HepG2 (cell line): Measurements from ENCODE around the gene FGFR3. TPM values are rescaled to one million over a fixed set of nuclear protein-coding genes. Genes with fewer than 3 reads are reported as not detected.

Experiments used
- CEBPB ChIP-seq: IDR thresholded peaks from 2 replicates; pipeline ENCODE4 v1.6.1; 2011; ENCODE audit warnings: low read depth, low read length, improper control_type of control experiment, borderline replicate concordance
- DR1 ChIP-seq: sonication (generic); formaldehyde crosslinking; IDR thresholded peaks from 2 replicates; pipeline ENCODE4 v1.8.0; 2021; ENCODE audit warnings: mild to moderate bottlenecking, missing genetic modification reagents, inconsistent platforms
- EP300 ChIP-seq, 3 experiments: sonication (generic) in 1 of 3; formaldehyde crosslinking in 1 of 3; IDR thresholded peaks; 2 replicates each; pipeline versions ENCODE4 v1.5.1 to v1.6.1; 2011 to 2020; ENCODE audit warnings: low read depth in 2 of 3, low read length in 2 of 3, borderline replicate concordance in 1 of 3, improper control_type of control experiment in 1 of 3, mild to moderate bottlenecking in 1 of 3, missing genetic modification reagents in 1 of 3, moderate library complexity in 1 of 3
- MED1 ChIP-seq: sonication (generic); formaldehyde crosslinking; IDR thresholded peaks from 2 replicates; pipeline ENCODE4 v1.4.0; 2020; ENCODE audit warnings: missing genetic modification reagents
- PHF8 ChIP-seq: sonication (generic); formaldehyde crosslinking; IDR thresholded peaks from 2 replicates; pipeline ENCODE4 v1.5.0; 2020; ENCODE audit warnings: missing genetic modification reagents
- SRY ChIP-seq: sonication (generic); formaldehyde crosslinking; IDR thresholded peaks from 2 replicates; pipeline ENCODE4 v1.8.0; 2022; ENCODE audit warnings: mild to moderate bottlenecking, missing genetic modification reagents
- TOPORS ChIP-seq: sonication (generic); formaldehyde crosslinking; IDR thresholded peaks from 2 replicates; pipeline ENCODE4 v1.8.0; 2023; ENCODE audit warnings: mild to moderate bottlenecking, missing genetic modification reagents
- ZSCAN29 ChIP-seq: sonication (generic); formaldehyde crosslinking; conservative IDR thresholded peaks from 2 replicates; pipeline ENCODE4 v1.4.0; 2020; ENCODE audit warnings: mild to moderate bottlenecking, missing genetic modification reagents
- polyA plus RNA-seq, 8 experiments: library from polyadenylated mRNA; depleted of rRNA in 3 of 8; stranded (reverse) in 7 of 8; unstranded in 1 of 8; fragments of >200 nt; fragmentation: Illumina TruSeq in 4 of 8; extraction: Trizol in 4 of 8; gene quantifications; 2 replicates each; pipeline versions ENCODE4 v1.2.1 to v1.2.3, GENCODE V29; 2011 to 2016; ENCODE audit warnings: low read depth in 4 of 8, missing spikeins in 1 of 8, mixed read lengths in 1 of 8; ENCODE audit not compliant: insufficient read depth in 1 of 8
- total RNA-seq, 5 experiments: library from RNA; depleted of rRNA; stranded (reverse); fragments of >200 nt; fragmentation: Illumina TruSeq; extraction: Trizol; gene quantifications; 2 replicates each; pipeline ENCODE4 v1.2.3, GENCODE V29; 2016; ENCODE audit warnings: low read depth in 1 of 5
- TF ChIP-seq, protein P1 (sequence below): sonication (generic); formaldehyde crosslinking; IDR thresholded peaks from 2 replicates; pipeline ENCODE4 v1.5.0; 2020; ENCODE audit warnings: missing genetic modification reagents
- TF ChIP-seq, protein P2 (sequence below): sonication (generic); formaldehyde crosslinking; IDR thresholded peaks from 2 replicates; pipeline ENCODE4 v1.5.1; 2020; ENCODE audit warnings: mild to moderate bottlenecking, missing genetic modification reagents, moderate library complexity
- TF ChIP-seq, protein P3 (sequence below): sonication (generic); formaldehyde crosslinking; IDR thresholded peaks from 2 replicates; pipeline ENCODE4 v1.4.0; 2020; ENCODE audit warnings: missing genetic modification reagents, borderline replicate concordance
- TF ChIP-seq, protein P4 (sequence below): sonication (generic); formaldehyde crosslinking; IDR thresholded peaks from 2 replicates; pipeline ENCODE4 v1.4.0; 2020; ENCODE audit warnings: mild to moderate bottlenecking, low read depth, missing genetic modification reagents
- TF ChIP-seq, protein P5 (sequence below): sonication (generic); IDR thresholded peaks from 2 replicates; pipeline ENCODE4 v1.6.1; 2016; ENCODE audit warnings: low read depth, borderline replicate concordance
- TF ChIP-seq, protein P6 (sequence below): sonication (generic); formaldehyde crosslinking; conservative IDR thresholded peaks from 2 replicates; pipeline ENCODE4 v1.8.0; 2022; ENCODE audit warnings: low read depth, missing genetic modification reagents

FGFR3 gene
- total and polyA plus RNA-seq, 2 of the 13 experiments (the other 11 are each of a cell fraction or from before 2014, with no cell fraction given), result 103 to 109 TPM

DNA sequence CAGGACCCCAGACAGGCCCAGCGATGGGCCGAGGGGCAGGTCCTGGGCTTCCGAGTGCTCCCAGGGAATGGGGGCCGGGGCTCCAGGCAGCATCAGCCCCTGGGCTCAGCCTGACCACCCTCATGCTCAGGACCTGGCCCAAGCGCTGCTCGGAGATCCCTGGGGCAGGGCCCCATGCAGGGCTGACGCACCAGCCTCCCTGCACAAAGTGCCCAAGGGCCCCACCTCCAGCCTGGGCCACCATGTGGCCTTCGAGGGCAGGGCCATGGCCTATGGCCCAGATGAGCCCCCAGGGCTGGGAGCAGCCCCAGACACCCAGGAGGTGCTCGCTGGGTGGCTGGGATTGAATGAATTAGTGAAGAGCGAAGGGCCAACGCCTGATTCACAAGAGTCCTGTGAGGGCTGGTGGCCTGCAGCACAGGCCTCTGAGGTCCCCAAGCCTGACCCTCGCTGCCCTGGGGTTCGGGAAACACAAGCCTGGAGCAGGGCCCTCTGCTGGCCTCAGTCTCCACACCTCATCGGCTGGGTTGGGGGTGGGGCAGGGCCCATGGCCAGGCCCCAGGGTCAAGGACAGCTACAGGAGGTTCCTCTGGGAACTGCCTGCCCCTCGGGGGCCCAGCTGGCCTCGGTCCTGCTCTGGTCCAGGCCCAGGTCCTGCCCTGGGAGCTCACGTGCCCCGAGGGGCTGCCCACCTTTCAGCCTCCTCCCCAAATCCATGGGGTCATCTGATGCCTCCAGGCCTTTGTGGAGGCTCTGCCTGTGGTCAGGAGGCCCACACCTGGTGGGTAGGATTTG, 13.3 kb upstream of the FGFR3 start (continued):
- TF ChIP-seq, protein P1, sequence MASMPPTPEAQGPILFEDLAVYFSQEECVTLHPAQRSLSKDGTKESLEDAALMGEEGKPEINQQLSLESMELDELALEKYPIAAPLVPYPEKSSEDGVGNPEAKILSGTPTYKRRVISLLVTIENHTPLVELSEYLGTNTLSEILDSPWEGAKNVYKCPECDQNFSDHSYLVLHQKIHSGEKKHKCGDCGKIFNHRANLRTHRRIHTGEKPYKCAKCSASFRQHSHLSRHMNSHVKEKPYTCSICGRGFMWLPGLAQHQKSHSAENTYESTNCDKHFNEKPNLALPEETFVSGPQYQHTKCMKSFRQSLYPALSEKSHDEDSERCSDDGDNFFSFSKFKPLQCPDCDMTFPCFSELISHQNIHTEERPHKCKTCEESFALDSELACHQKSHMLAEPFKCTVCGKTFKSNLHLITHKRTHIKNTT (CRISPR knock-in tag), result no peak
- TF ChIP-seq DR1 (CRISPR knock-in tag) (peak; percentile 25; the same call in 1 of the 2 replicates), MED1 (CRISPR knock-in tag) (peak; percentile 94), PHF8 (CRISPR knock-in tag) (peak; percentile 68), SRY (CRISPR knock-in tag) (0 out of 2 replicates have a peak, but pooled peaks have one; percentile 33), ZSCAN29 (peak; percentile 75; the same call in 1 of the 2 replicates), CEBPB (no peak), EP300 (IDR thresholded peaks at IDR 0.05; ENCODE audit: low read depth in 2 of 2, low read length in 2 of 2) (peak in 1 of 2 experiments; percentile 77; a peak in 2 of 4 replicates), EP300 (CRISPR knock-in tag; IDR thresholded peaks at IDR 0.05; ENCODE audit: borderline replicate concordance) (peak; percentile 68; the same call in 1 of the 2 replicates), TOPORS (peak; percentile 80; the same call in 1 of the 2 replicates)
- TF ChIP-seq, protein P2, sequence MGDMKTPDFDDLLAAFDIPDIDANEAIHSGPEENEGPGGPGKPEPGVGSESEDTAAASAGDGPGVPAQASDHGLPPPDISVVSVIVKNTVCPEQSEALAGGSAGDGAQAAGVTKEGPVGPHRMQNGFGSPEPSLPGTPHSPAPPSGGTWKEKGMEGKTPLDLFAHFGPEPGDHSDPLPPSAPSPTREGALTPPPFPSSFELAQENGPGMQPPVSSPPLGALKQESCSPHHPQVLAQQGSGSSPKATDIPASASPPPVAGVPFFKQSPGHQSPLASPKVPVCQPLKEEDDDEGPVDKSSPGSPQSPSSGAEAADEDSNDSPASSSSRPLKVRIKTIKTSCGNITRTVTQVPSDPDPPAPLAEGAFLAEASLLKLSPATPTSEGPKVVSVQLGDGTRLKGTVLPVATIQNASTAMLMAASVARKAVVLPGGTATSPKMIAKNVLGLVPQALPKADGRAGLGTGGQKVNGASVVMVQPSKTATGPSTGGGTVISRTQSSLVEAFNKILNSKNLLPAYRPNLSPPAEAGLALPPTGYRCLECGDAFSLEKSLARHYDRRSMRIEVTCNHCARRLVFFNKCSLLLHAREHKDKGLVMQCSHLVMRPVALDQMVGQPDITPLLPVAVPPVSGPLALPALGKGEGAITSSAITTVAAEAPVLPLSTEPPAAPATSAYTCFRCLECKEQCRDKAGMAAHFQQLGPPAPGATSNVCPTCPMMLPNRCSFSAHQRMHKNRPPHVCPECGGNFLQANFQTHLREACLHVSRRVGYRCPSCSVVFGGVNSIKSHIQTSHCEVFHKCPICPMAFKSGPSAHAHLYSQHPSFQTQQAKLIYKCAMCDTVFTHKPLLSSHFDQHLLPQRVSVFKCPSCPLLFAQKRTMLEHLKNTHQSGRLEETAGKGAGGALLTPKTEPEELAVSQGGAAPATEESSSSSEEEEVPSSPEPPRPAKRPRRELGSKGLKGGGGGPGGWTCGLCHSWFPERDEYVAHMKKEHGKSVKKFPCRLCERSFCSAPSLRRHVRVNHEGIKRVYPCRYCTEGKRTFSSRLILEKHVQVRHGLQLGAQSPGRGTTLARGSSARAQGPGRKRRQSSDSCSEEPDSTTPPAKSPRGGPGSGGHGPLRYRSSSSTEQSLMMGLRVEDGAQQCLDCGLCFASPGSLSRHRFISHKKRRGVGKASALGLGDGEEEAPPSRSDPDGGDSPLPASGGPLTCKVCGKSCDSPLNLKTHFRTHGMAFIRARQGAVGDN (CRISPR knock-in tag), result peak; percentile 95
- TF ChIP-seq, protein P3, sequence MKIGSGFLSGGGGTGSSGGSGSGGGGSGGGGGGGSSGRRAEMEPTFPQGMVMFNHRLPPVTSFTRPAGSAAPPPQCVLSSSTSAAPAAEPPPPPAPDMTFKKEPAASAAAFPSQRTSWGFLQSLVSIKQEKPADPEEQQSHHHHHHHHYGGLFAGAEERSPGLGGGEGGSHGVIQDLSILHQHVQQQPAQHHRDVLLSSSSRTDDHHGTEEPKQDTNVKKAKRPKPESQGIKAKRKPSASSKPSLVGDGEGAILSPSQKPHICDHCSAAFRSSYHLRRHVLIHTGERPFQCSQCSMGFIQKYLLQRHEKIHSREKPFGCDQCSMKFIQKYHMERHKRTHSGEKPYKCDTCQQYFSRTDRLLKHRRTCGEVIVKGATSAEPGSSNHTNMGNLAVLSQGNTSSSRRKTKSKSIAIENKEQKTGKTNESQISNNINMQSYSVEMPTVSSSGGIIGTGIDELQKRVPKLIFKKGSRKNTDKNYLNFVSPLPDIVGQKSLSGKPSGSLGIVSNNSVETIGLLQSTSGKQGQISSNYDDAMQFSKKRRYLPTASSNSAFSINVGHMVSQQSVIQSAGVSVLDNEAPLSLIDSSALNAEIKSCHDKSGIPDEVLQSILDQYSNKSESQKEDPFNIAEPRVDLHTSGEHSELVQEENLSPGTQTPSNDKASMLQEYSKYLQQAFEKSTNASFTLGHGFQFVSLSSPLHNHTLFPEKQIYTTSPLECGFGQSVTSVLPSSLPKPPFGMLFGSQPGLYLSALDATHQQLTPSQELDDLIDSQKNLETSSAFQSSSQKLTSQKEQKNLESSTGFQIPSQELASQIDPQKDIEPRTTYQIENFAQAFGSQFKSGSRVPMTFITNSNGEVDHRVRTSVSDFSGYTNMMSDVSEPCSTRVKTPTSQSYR (CRISPR knock-in tag), result peak; percentile 98
- TF ChIP-seq, protein P4, sequence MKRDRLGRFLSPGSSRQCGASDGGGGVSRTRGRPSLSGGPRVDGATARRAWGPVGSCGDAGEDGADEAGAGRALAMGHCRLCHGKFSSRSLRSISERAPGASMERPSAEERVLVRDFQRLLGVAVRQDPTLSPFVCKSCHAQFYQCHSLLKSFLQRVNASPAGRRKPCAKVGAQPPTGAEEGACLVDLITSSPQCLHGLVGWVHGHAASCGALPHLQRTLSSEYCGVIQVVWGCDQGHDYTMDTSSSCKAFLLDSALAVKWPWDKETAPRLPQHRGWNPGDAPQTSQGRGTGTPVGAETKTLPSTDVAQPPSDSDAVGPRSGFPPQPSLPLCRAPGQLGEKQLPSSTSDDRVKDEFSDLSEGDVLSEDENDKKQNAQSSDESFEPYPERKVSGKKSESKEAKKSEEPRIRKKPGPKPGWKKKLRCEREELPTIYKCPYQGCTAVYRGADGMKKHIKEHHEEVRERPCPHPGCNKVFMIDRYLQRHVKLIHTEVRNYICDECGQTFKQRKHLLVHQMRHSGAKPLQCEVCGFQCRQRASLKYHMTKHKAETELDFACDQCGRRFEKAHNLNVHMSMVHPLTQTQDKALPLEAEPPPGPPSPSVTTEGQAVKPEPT (CRISPR knock-in tag), result peak; percentile 51; the same call in 1 of the 2 replicates
- TF ChIP-seq, protein P5, sequence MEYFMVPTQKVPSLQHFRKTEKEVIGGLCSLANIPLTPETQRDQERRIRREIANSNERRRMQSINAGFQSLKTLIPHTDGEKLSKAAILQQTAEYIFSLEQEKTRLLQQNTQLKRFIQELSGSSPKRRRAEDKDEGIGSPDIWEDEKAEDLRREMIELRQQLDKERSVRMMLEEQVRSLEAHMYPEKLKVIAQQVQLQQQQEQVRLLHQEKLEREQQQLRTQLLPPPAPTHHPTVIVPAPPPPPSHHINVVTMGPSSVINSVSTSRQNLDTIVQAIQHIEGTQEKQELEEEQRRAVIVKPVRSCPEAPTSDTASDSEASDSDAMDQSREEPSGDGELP, result peak; percentile 91; the same call in 1 of the 2 replicates
- TF ChIP-seq, protein P6, sequence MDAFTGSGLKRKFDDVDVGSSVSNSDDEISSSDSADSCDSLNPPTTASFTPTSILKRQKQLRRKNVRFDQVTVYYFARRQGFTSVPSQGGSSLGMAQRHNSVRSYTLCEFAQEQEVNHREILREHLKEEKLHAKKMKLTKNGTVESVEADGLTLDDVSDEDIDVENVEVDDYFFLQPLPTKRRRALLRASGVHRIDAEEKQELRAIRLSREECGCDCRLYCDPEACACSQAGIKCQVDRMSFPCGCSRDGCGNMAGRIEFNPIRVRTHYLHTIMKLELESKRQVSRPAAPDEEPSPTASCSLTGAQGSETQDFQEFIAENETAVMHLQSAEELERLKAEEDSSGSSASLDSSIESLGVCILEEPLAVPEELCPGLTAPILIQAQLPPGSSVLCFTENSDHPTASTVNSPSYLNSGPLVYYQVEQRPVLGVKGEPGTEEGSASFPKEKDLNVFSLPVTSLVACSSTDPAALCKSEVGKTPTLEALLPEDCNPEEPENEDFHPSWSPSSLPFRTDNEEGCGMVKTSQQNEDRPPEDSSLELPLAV, result no peak
